HEK293 (cell line): Measurements from ENCODE around the gene MAP3K9.
A peak's percentile ranks its signal among the peaks of the same experiment; 100 is the strongest.

Source experiments
- GLIS2 ChIP-seq: fragments of 450-650 bp; formaldehyde crosslinking; IDR thresholded peaks from 2 replicates; pipeline ENCODE4 v1.5.1; 2016; ENCODE audit warnings: missing biosample characterization, missing genetic modification characterization
- PRDM10 ChIP-seq: fragments of 450-650 bp; formaldehyde crosslinking; IDR thresholded peaks from 2 replicates; pipeline ENCODE4 v1.5.1; 2016; ENCODE audit warnings: missing biosample characterization, missing genetic modification characterization
- PRDM6 ChIP-seq: fragments of 450-650 bp; formaldehyde crosslinking; IDR thresholded peaks from 2 replicates; pipeline ENCODE4 v1.5.1; 2017; ENCODE audit warnings: missing biosample characterization, missing genetic modification characterization
- RBAK ChIP-seq: fragments of 450-650 bp; formaldehyde crosslinking; IDR thresholded peaks from 2 replicates; pipeline ENCODE4 v1.5.1; 2016; ENCODE audit warnings: missing biosample characterization, missing genetic modification characterization
- YY2 ChIP-seq: fragments of 450-650 bp; formaldehyde crosslinking; IDR thresholded peaks from 2 replicates; pipeline ENCODE4 v1.5.1; 2016; ENCODE audit warnings: missing biosample characterization, missing genetic modification characterization
- ZBTB8A ChIP-seq: fragments of 450-650 bp; formaldehyde crosslinking; IDR thresholded peaks from 2 replicates; pipeline ENCODE4 v1.5.1; 2016; ENCODE audit warnings: missing biosample characterization, missing genetic modification characterization
- ZNF112 ChIP-seq: fragments of 450-650 bp; formaldehyde crosslinking; IDR thresholded peaks from 2 replicates; pipeline ENCODE4 v1.5.0; 2017; ENCODE audit warnings: missing biosample characterization, missing genetic modification characterization
- ZNF132 ChIP-seq: fragments of 450-650 bp; formaldehyde crosslinking; IDR thresholded peaks from 2 replicates; pipeline ENCODE4 v1.5.1; 2017; ENCODE audit warnings: missing biosample characterization, missing genetic modification characterization, borderline replicate concordance
- ZNF239 ChIP-seq: fragments of 450-650 bp; formaldehyde crosslinking; IDR thresholded peaks from 2 replicates; pipeline ENCODE4 v1.5.1; 2016; ENCODE audit warnings: missing biosample characterization, missing genetic modification characterization
- ZNF354C ChIP-seq: fragments of 450-650 bp; formaldehyde crosslinking; IDR thresholded peaks from 2 replicates; pipeline ENCODE4 v1.5.1; 2016; ENCODE audit warnings: missing biosample characterization, missing genetic modification characterization, low read depth, borderline replicate concordance
- ZNF391 ChIP-seq: fragments of 450-650 bp; formaldehyde crosslinking; IDR thresholded peaks from 2 replicates; pipeline ENCODE4 v1.5.1; 2016; ENCODE audit warnings: low read depth, missing biosample characterization, missing genetic modification characterization, borderline replicate concordance
- ZNF513 ChIP-seq: fragments of 450-650 bp; IDR thresholded peaks from 2 replicates; pipeline ENCODE4 v1.5.1; 2018; ENCODE audit warnings: missing biosample characterization, missing genetic modification characterization
- ZNF596 ChIP-seq: fragments of 450-650 bp; IDR thresholded peaks from 2 replicates; pipeline ENCODE4 v1.5.0; 2018; ENCODE audit warnings: missing biosample characterization, mild to moderate bottlenecking, missing genetic modification characterization, moderate library complexity
- ZNF777 ChIP-seq: fragments of 450-650 bp; formaldehyde crosslinking; IDR thresholded peaks from 2 replicates; pipeline ENCODE4 v1.5.1; 2017; ENCODE audit warnings: missing biosample characterization, missing genetic modification characterization, borderline replicate concordance
- TF ChIP-seq, protein P1 (sequence below): fragments of 450-650 bp; formaldehyde crosslinking; IDR thresholded peaks from 2 replicates; pipeline ENCODE4 v1.5.1; 2017; ENCODE audit warnings: missing biosample characterization, missing genetic modification characterization
- TF ChIP-seq, protein P2 (sequence below): fragments of 450-650 bp; formaldehyde crosslinking; IDR thresholded peaks from 2 replicates; pipeline ENCODE4 v1.5.1; 2016; ENCODE audit warnings: missing biosample characterization, missing genetic modification characterization, borderline replicate concordance
- TF ChIP-seq, protein P3 (sequence below): fragments of 450-650 bp; formaldehyde crosslinking; IDR thresholded peaks from 2 replicates; pipeline ENCODE4 v1.5.1; 2017; ENCODE audit warnings: missing biosample characterization, missing genetic modification characterization

Gene MAP3K9

DNA sequence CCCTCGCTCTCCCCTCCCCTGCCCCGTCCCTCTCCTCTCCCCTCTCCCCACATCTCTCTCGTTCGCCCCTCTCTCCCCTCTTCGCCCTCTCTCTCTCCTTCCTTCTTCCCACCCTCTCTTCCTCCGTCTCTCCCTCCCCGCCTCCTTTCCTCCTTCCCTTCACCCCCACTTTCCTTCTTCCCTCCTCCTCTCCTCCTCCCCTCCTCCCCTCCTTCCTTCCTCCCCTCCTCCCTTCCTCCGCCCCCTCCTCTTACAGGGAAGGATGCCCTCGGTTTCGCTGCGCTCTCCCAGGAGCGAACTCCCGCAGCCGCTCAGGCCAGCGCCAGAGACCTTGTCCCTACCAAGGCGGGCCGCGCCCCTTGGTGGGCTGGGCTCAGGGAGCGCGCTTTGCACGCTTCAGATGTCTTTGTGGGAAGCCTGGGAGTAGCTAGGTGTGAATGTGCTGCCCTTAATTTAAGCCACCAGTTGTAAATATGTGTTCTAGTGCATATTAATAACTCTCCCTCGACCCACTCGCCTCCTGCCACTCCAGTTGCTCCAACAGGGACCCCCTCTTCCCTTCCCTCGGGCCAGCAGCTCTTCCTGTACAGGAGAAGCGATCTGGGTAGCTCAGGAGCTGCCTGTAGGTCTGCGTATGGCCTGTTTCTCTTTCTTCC lies 13.3 kb upstream of the MAP3K9 start (continued):
- TF ChIP-seq ZBTB8A (tag by site-specific recombination) (no peak; the same call in 1 of the 2 replicates), ZNF112 (tag by site-specific recombination) (no peak), ZNF513 (tag by site-specific recombination) (no peak), ZNF239 (no peak), YY2 (tag by site-specific recombination) (no peak), PRDM6 (tag by site-specific recombination) (no peak), ZNF391 (tag by site-specific recombination) (0 out of 2 replicates have a peak, but pooled peaks have one; percentile 31), ZNF596 (tag by site-specific recombination) (no peak), GLIS2 (tag by site-specific recombination) (no peak), PRDM10 (tag by site-specific recombination) (no peak), ZNF132 (no peak), ZNF354C (no peak), ZNF777 (tag by site-specific recombination) (0 out of 2 replicates have a peak, but pooled peaks have one; percentile 38), RBAK (tag by site-specific recombination) (no peak)
- TF ChIP-seq, protein P1, sequence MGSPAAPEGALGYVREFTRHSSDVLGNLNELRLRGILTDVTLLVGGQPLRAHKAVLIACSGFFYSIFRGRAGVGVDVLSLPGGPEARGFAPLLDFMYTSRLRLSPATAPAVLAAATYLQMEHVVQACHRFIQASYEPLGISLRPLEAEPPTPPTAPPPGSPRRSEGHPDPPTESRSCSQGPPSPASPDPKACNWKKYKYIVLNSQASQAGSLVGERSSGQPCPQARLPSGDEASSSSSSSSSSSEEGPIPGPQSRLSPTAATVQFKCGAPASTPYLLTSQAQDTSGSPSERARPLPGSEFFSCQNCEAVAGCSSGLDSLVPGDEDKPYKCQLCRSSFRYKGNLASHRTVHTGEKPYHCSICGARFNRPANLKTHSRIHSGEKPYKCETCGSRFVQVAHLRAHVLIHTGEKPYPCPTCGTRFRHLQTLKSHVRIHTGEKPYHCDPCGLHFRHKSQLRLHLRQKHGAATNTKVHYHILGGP (tag by site-specific recombination): no peak
- TF ChIP-seq, protein P2, sequence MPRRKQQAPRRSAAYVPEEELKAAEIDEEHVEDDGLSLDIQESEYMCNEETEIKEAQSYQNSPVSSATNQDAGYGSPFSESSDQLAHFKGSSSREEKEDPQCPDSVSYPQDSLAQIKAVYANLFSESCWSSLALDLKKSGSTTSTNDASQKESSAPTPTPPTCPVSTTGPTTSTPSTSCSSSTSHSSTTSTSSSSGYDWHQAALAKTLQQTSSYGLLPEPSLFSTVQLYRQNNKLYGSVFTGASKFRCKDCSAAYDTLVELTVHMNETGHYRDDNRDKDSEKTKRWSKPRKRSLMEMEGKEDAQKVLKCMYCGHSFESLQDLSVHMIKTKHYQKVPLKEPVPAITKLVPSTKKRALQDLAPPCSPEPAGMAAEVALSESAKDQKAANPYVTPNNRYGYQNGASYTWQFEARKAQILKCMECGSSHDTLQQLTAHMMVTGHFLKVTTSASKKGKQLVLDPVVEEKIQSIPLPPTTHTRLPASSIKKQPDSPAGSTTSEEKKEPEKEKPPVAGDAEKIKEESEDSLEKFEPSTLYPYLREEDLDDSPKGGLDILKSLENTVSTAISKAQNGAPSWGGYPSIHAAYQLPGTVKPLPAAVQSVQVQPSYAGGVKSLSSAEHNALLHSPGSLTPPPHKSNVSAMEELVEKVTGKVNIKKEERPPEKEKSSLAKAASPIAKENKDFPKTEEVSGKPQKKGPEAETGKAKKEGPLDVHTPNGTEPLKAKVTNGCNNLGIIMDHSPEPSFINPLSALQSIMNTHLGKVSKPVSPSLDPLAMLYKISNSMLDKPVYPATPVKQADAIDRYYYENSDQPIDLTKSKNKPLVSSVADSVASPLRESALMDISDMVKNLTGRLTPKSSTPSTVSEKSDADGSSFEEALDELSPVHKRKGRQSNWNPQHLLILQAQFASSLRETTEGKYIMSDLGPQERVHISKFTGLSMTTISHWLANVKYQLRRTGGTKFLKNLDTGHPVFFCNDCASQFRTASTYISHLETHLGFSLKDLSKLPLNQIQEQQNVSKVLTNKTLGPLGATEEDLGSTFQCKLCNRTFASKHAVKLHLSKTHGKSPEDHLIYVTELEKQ (tag by site-specific recombination): no peak
- TF ChIP-seq, protein P3, sequence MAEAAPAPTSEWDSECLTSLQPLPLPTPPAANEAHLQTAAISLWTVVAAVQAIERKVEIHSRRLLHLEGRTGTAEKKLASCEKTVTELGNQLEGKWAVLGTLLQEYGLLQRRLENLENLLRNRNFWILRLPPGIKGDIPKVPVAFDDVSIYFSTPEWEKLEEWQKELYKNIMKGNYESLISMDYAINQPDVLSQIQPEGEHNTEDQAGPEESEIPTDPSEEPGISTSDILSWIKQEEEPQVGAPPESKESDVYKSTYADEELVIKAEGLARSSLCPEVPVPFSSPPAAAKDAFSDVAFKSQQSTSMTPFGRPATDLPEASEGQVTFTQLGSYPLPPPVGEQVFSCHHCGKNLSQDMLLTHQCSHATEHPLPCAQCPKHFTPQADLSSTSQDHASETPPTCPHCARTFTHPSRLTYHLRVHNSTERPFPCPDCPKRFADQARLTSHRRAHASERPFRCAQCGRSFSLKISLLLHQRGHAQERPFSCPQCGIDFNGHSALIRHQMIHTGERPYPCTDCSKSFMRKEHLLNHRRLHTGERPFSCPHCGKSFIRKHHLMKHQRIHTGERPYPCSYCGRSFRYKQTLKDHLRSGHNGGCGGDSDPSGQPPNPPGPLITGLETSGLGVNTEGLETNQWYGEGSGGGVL: peak; percentile 92
